Fibroblast of skin of right biceps (primary cell): ENCODE measurements around the gene SLFN12.
"Not testable (repeated sequence)": the region's sequence is repeated elsewhere in the genome, so short reads cannot be mapped to it uniquely, and the experiment has no call there.

Experiments
- DNase-seq: peaks from one replicate; pipeline ENCODE4 v3.0.0-alpha.2; 2013

The SLFN12 gene

GRCh38 chr17:35432176-35433074 lies at the start of gene SLFN12:
Gene SLFN12 (minus strand): TSS chr17:35432500. CDS start chr17:35423028, 9,472 bp downstream.
- DNase-seq: peak; percentile 95

- no peak for DNase-seq
These were observed 47.0 kb upstream of the SLFN12 start for GRCh38 chr17:35479271-35479670.

- DNase-seq: no peak
These were observed 44.9 kb upstream of the SLFN12 start for GRCh38 chr17:35477248-35477647.

GRCh38 chr17:35476283-35476820 lies 44.1 kb upstream of the SLFN12 start:
- DNase-seq: no peak

GRCh38 chr17:35468475-35468874 lies 36.2 kb upstream of the SLFN12 start:
- DNase-seq: no peak

- no peak for DNase-seq
These were observed 35.5 kb upstream of the SLFN12 start for GRCh38 chr17:35467824-35468223.

GRCh38 chr17:35460354-35460851 lies 28.1 kb upstream of the SLFN12 start:
- no peak for DNase-seq

GRCh38 chr17:35454035-35454434 lies 21.7 kb upstream of the SLFN12 start:
- DNase-seq: not testable (repeated sequence)

- no peak for DNase-seq
These were observed 20.9 kb upstream of the SLFN12 start for GRCh38 chr17:35453171-35453570.

GRCh38 chr17:35449371-35449931 lies 17.2 kb upstream of the SLFN12 start:
- DNase-seq: no peak

GRCh38 chr17:35448899-35449227 lies 16.6 kb upstream of the SLFN12 start:
- no peak for DNase-seq

GRCh38 chr17:35448214-35448898 lies 16.1 kb upstream of the SLFN12 start, which contains the start of gene SLFN13:
Gene SLFN13 (minus strand): TSS chr17:35448766. CDS start chr17:35445680, 3,086 bp downstream.
- peak; percentile 50 for DNase-seq

GRCh38 chr17:35447499-35447898 lies 15.2 kb upstream of the SLFN12 start:
- no peak for DNase-seq

- no peak for DNase-seq
These were observed 6.1 kb upstream of the SLFN12 start for GRCh38 chr17:35438433-35438832.

- DNase-seq: peak; percentile 100
These were observed 985 bp upstream of the SLFN12 start for GRCh38 chr17:35433075-35433894.

- DNase-seq: no peak
These were observed 2.6 kb downstream of the SLFN12 start for GRCh38 chr17:35429702-35430101.

GRCh38 chr17:35428229-35428628 lies 4.1 kb downstream of the SLFN12 start:
- DNase-seq: no peak

GRCh38 chr17:35423761-35424160 lies 8.5 kb downstream of the SLFN12 start:
- peak; percentile 2 for DNase-seq

GRCh38 chr17:35421069-35421468 lies 11.2 kb downstream of the SLFN12 start:
- not testable (repeated sequence) for DNase-seq

- no peak for DNase-seq
These were observed 15.6 kb downstream of the SLFN12 start for GRCh38 chr17:35416659-35417058.

GRCh38 chr17:35414707-35415106 lies 17.6 kb downstream of the SLFN12 start:
- DNase-seq: not testable (repeated sequence)

- DNase-seq: no peak
These were observed 18.1 kb downstream of the SLFN12 start for GRCh38 chr17:35414247-35414646.
